Right atrium auricular region (tissue), 2 donors: ENCODE measurements around the gene MYBL2. TPM values are rescaled to one million over a fixed set of nuclear protein-coding genes. Genes with fewer than 3 reads are reported as not detected.

Source experiments
- DNase-seq: peaks from one replicate; pipeline ENCODE4 v3.0.0-alpha.2; 2019; ENCODE audit warnings: low spot score
- H3K27ac ChIP-seq, 2 donors: fragments of 200-600 bp; sonication (generic); 1 replicate in 1 of 2; 2 replicates in 1 of 2; pipeline ENCODE4 v1.5.1; 2016 to 2019
- H3K27me3 ChIP-seq, 2 donors: fragments of 200-600 bp; sonication (generic); one replicate each; pipeline versions ENCODE4 v1.5.1 to v1.6.0; 2017 to 2019
- H3K36me3 ChIP-seq: fragments of 200-600 bp; sonication (generic); one replicate; pipeline ENCODE4 v1.5.1; 2016
- H3K4me1 ChIP-seq, 2 donors: fragments of 200-600 bp; sonication (generic); one replicate each; pipeline versions ENCODE4 v1.5.1 to v1.6.0; 2017 to 2019
- H3K4me3 ChIP-seq, 2 donors: fragments of 200-600 bp; sonication (generic); 1 replicate in 1 of 2; 2 replicates in 1 of 2; pipeline ENCODE4 v1.5.1; 2017 to 2019; ENCODE audit warnings: mild to moderate bottlenecking in 1 of 2, moderate library complexity in 1 of 2
- H3K9me3 ChIP-seq, 2 donors: fragments of 200-600 bp; sonication (generic); one replicate each; pipeline ENCODE4 v1.5.1; 2019
- CTCF ChIP-seq, 2 donors: fragments of 200-600 bp; sonication (generic); IDR thresholded peaks; one replicate each; pipeline ENCODE4 v1.5.1; 2019; ENCODE audit warnings: antibody characterized with exemption in 2 of 2
- total RNA-seq, 2 donors: library from RNA; depleted of rRNA; stranded (reverse); fragments of >200 nt; gene quantifications; one replicate each; pipeline ENCODE4 v1.1.0, GENCODE V29; 2016

Gene MYBL2
- total RNA-seq, 2 donors from 2014 or later: not detected

GRCh38 chr20:43761386-43762340 is 94.7 kb downstream of the MYBL2 start:
- H3K27ac ChIP-seq: no peak overlapping the region
- H3K36me3 ChIP-seq: no peaks in the 10 kb centered on the region
- no peak for TF ChIP-seq CTCF (IDR thresholded peaks at IDR 0.05)
- no peaks in the 10 kb centered on the region for H3K27me3 ChIP-seq
- peaks cover 0 to 5% of the 10 kb centered on the region in 2 donors for H3K4me1 ChIP-seq
- no peaks in the 10 kb centered on the region for H3K9me3 ChIP-seq
- no peak for DNase-seq
- no peak overlapping the region for H3K4me3 ChIP-seq

- Histone ChIP-seq H3K36me3 (no peaks in the 10 kb centered on the region), H3K27me3 (no peaks in the 10 kb centered on the region), H3K4me1 (peaks cover 0 to 9% of the 10 kb centered on the region in 2 donors), H3K9me3 (no peaks in the 10 kb centered on the region), H3K27ac (no peak overlapping the region), H3K4me3 (no peak overlapping the region)
- no peak for DNase-seq
- TF ChIP-seq CTCF (IDR thresholded peaks at IDR 0.05): no peak
Observed at GRCh38 chr20:43762911-43763310, 96.0 kb downstream of the MYBL2 start.

- no peak for DNase-seq
- H3K9me3 ChIP-seq: no peaks in the 10 kb centered on the region
- no peak overlapping the region for H3K27ac ChIP-seq
- no peaks in the 10 kb centered on the region for H3K27me3 ChIP-seq
- H3K4me1 ChIP-seq: peaks cover 0 to 9% of the 10 kb centered on the region in 2 donors
- H3K4me3 ChIP-seq: no peak overlapping the region
- H3K36me3 ChIP-seq: no peaks in the 10 kb centered on the region
- TF ChIP-seq CTCF (IDR thresholded peaks at IDR 0.05): no peak
Observed at GRCh38 chr20:43765916-43766315, 99.0 kb downstream of the MYBL2 start.

Other genes with a start within 250 kb of the MYBL2 start
- gene SRSF6, start 209.2 kb upstream of the MYBL2 start, total RNA-seq: 10 to 100 TPM; 29.4 to 30.5 TPM
- gene L3MBTL1, start 159.4 kb upstream of the MYBL2 start, total RNA-seq: 10 to 100 TPM in 1 of 2 donors, 1 to 10 TPM in 1; 4.1 to 28.2 TPM
- gene SGK2, start 108.1 kb upstream of the MYBL2 start, total RNA-seq: under 1 TPM in 1 of 2 donors, not detected in 1; 0.90 TPM
- 1 to 10 TPM; 5.7 to 8.1 TPM for gene IFT52, start 76.2 kb upstream of the MYBL2 start, total RNA-seq
- gene GTSF1L, start 59.9 kb downstream of the MYBL2 start, total RNA-seq: not detected
- under 1 TPM; 0.30 to 0.63 TPM for gene TOX2, start 247.7 kb downstream of the MYBL2 start, total RNA-seq